C4-2B (cell line): ENCODE data around the gene NFKBIE.

ENCODE experiments used
- H3K27ac ChIP-seq: fragments of 450-650 bp; 2 replicates; pipeline ENCODE4 v1.5.1; 2017
- CTCF ChIP-seq: fragments of 450-650 bp; conservative IDR thresholded peaks from 2 replicates; pipeline ENCODE4 v1.5.1; 2017; ENCODE audit warnings: mild to moderate bottlenecking
- ZFX ChIP-seq: fragments of 450-650 bp; IDR thresholded peaks from 2 replicates; pipeline ENCODE4 v1.6.1; 2017

Gene NFKBIE

GRCh38 chr6:44245391-44245911 lies 19.9 kb downstream of the NFKBIE start:
- TF ChIP-seq CTCF (no peak), ZFX (no peak; the same call in 1 of the 2 replicates)
- H3K27ac ChIP-seq, result peak overlapping the region; percentile 95

GRCh38 chr6:44243345-44243744 lies 22.0 kb downstream of the NFKBIE start:
- TF ChIP-seq ZFX (no peak), CTCF (no peak)
- H3K27ac ChIP-seq, result no peak overlapping the region

GRCh38 chr6:44238687-44239350 lies 26.5 kb downstream of the NFKBIE start:
- no peak for TF ChIP-seq CTCF
- no peak for TF ChIP-seq ZFX
- no peak overlapping the region for H3K27ac ChIP-seq

- peak overlapping the region; percentile 70 for H3K27ac ChIP-seq
- TF ChIP-seq CTCF, result peak; percentile 99
- no peak for TF ChIP-seq ZFX
Measured at GRCh38 chr6:44237813-44238433, 27.4 kb downstream of the NFKBIE start.

- no peak for TF ChIP-seq CTCF
- no peak for TF ChIP-seq ZFX
- peak overlapping the region; percentile 70 for H3K27ac ChIP-seq
Measured at GRCh38 chr6:44237021-44237812, 28.1 kb downstream of the NFKBIE start.

GRCh38 chr6:44235891-44236516 lies 29.3 kb downstream of the NFKBIE start:
- TF ChIP-seq CTCF (no peak), ZFX (no peak)
- peak overlapping the region; percentile 70; the same call in 1 of the 2 replicates for H3K27ac ChIP-seq
